ENCODE measurements around the gene CFAP58.

Gene CFAP58

GRCh38 chr10:104333728-104334373 lies 19.8 kb upstream of the CFAP58 start:
- H3K27ac ChIP-seq: no peak overlapping the region
- H3K4me2 ChIP-seq: no peak overlapping the region
- H2AFZ ChIP-seq (ENCODE audit: low read depth): no peak overlapping the region
- H3K36me3 ChIP-seq (ENCODE audit: insufficient read depth): no peaks in the 10 kb centered on the region
- no peaks in the 10 kb centered on the region for H3K27me3 ChIP-seq (ENCODE audit: insufficient read depth, low read depth)
- H3K4me1 ChIP-seq (ENCODE audit: low read depth, poor library complexity, severe bottlenecking): peaks cover 5% of the 10 kb centered on the region
- H3K9ac ChIP-seq: no peak overlapping the region
- H3K79me2 ChIP-seq (ENCODE audit: insufficient read depth, low read depth): no peaks in the 10 kb centered on the region
- TF ChIP-seq CTCF (conservative IDR thresholded peaks at IDR 0.05; ENCODE audit: low read depth, low read length): no peak
- no peaks in the 10 kb centered on the region for H4K20me1 ChIP-seq (ENCODE audit: insufficient read depth)
- no peak overlapping the region for H3K4me3 ChIP-seq (IDR thresholded peaks at IDR 0.05; ENCODE audit: insufficient read depth, low read depth, low read length)

GRCh38 chr10:104334561-104334960 lies 19.1 kb upstream of the CFAP58 start:
- TF ChIP-seq CTCF (conservative IDR thresholded peaks at IDR 0.05; ENCODE audit: low read depth, low read length): no peak
- peaks cover 12% of the 10 kb centered on the region for H3K4me1 ChIP-seq (ENCODE audit: low read depth, poor library complexity, severe bottlenecking)
- H3K9ac ChIP-seq: no peak overlapping the region
- no peaks in the 10 kb centered on the region for H3K36me3 ChIP-seq (ENCODE audit: insufficient read depth)
- H4K20me1 ChIP-seq (ENCODE audit: insufficient read depth): no peaks in the 10 kb centered on the region
- no peak overlapping the region for H3K4me2 ChIP-seq
- no peak overlapping the region for H3K4me3 ChIP-seq (IDR thresholded peaks at IDR 0.05; ENCODE audit: insufficient read depth, low read depth, low read length)
- no peaks in the 10 kb centered on the region for H3K27me3 ChIP-seq (ENCODE audit: insufficient read depth, low read depth)
- no peak overlapping the region for H2AFZ ChIP-seq (ENCODE audit: low read depth)
- H3K27ac ChIP-seq: no peak overlapping the region
- H3K79me2 ChIP-seq (ENCODE audit: insufficient read depth, low read depth): no peaks in the 10 kb centered on the region

- Histone ChIP-seq H3K27me3 (ENCODE audit: insufficient read depth, low read depth) (no peaks in the 10 kb centered on the region), H3K79me2 (ENCODE audit: insufficient read depth, low read depth) (no peaks in the 10 kb centered on the region), H3K4me2 (no peak overlapping the region), H3K4me3 (IDR thresholded peaks at IDR 0.05; ENCODE audit: insufficient read depth, low read depth, low read length) (no peak overlapping the region), H4K20me1 (ENCODE audit: insufficient read depth) (no peaks in the 10 kb centered on the region), H3K27ac (no peak overlapping the region), H2AFZ (ENCODE audit: low read depth) (no peak overlapping the region), H3K9ac (no peak overlapping the region), H3K4me1 (ENCODE audit: low read depth, poor library complexity, severe bottlenecking) (peaks cover 17% of the 10 kb centered on the region), H3K36me3 (ENCODE audit: insufficient read depth) (no peaks in the 10 kb centered on the region)
- no peak for TF ChIP-seq CTCF (conservative IDR thresholded peaks at IDR 0.05; ENCODE audit: low read depth, low read length)
These were observed 18.5 kb upstream of the CFAP58 start for GRCh38 chr10:104334965-104335650.

GRCh38 chr10:104336821-104337467 lies 16.7 kb upstream of the CFAP58 start:
- H3K4me1 ChIP-seq (ENCODE audit: low read depth, poor library complexity, severe bottlenecking): peaks cover 22% of the 10 kb centered on the region
- TF ChIP-seq CTCF (conservative IDR thresholded peaks at IDR 0.05; ENCODE audit: low read depth, low read length): no peak
- no peaks in the 10 kb centered on the region for H3K27me3 ChIP-seq (ENCODE audit: insufficient read depth, low read depth)
- H3K27ac ChIP-seq: no peak overlapping the region; the same call in 1 of the 2 replicates
- H3K36me3 ChIP-seq (ENCODE audit: insufficient read depth): no peaks in the 10 kb centered on the region
- peak overlapping the region; percentile 61; the same call in 1 of the 2 replicates for H3K9ac ChIP-seq
- H4K20me1 ChIP-seq (ENCODE audit: insufficient read depth): no peaks in the 10 kb centered on the region
- peak overlapping the region; percentile 93 for H2AFZ ChIP-seq (ENCODE audit: low read depth)
- H3K4me2 ChIP-seq: peak overlapping the region; percentile 86
- no peaks in the 10 kb centered on the region for H3K79me2 ChIP-seq (ENCODE audit: insufficient read depth, low read depth)
- no peak overlapping the region for H3K4me3 ChIP-seq (IDR thresholded peaks at IDR 0.05; ENCODE audit: insufficient read depth, low read depth, low read length)
